Measurements from ENCODE around the gene HIGD1A. TPM values are rescaled to one million over a fixed set of nuclear protein-coding genes. Genes with fewer than 3 reads are reported as not detected.

HIGD1A gene
- total and polyA plus RNA-seq, 9 of the 15 experiments (the other 6 are each of a cell fraction or from before 2014, with no cell fraction given) = 165 to 1,185 (median 333) TPM

- H3K9me1 ChIP-seq (ENCODE audit: control insufficient read depth, insufficient read depth, low read length) = no peaks in the 10 kb centered on the region
- H3K36me3 ChIP-seq (ENCODE audit: control insufficient read depth, insufficient read depth, low read length) = no peaks in the 10 kb centered on the region
- intact Hi-C loops (cut with micrococcal nuclease) (no loop called here), in situ Hi-C loops (cut with MboI) (no loop called here)
- CTCF ChIA-PET (ENCODE audit: low intra/inter-chr PET ratio) = interaction anchor here (0.6 kb wide), 1 partner anchor 1286 kb away, joined by 4 read pairs; no protein-coding TSS in a partner anchor
- no peak overlapping the region for H2AFZ ChIP-seq (ENCODE audit: low read depth, low read length)
- no peak overlapping the region for H3K9ac ChIP-seq (ENCODE audit: insufficient read depth in 1 of 2, low read depth in 2 of 2, low read length in 2 of 2)
- no peak for TF ChIP-seq RCOR1 (IDR thresholded peaks at IDR 0.05; ENCODE audit: borderline replicate concordance in 1 of 2, low read depth in 2 of 2, low read length in 2 of 2)
- POLR2A ChIA-PET = interaction anchor here (0.6 to 1.4 kb wide), 4 partner anchors 10 to 208 kb away, joined by 3 to 9 read pairs (median 4); partner anchors contain the start of gene HIGD1A
- no peak for DNase-seq (ENCODE audit: extremely low read depth in 1 of 4, low spot score in 3 of 4)
- no peaks in the 10 kb centered on the region for H3K79me2 ChIP-seq (ENCODE audit: control insufficient read depth, insufficient read depth, low read length)
- WGBS (ENCODE audit: insufficient coverage, low coverage, missing lambda C conversion rate) = 56% methylated on average over 6 of the region's 6 CpGs
- no peak overlapping the region for H3K4me3 ChIP-seq
- H3K27me3 ChIP-seq (ENCODE audit: control insufficient read depth in 2 of 2, insufficient read depth in 2 of 2, low read length in 2 of 2) = 0 out of 5 replicates have a peak, but pooled peaks cover 0 to 4% of the 10 kb centered on the region in 2 experiments
- no peak overlapping the region for H3K27ac ChIP-seq (ENCODE audit: extremely low read depth, low read depth, low read length)
- H3K4me2 ChIP-seq (ENCODE audit: insufficient read depth, low read length) = no peak overlapping the region
- no peak for FAIRE-seq
- H3K9me3 ChIP-seq (replicated peaks; ENCODE audit: control insufficient read depth, insufficient read depth, low read depth, low read length) = no peaks in the 10 kb centered on the region
- peaks cover 0 to 1% of the 10 kb centered on the region in 2 experiments; a peak in 1 of 5 replicates for H3K4me1 ChIP-seq (replicated peaks in 1 of 2; ENCODE audit: control insufficient read depth in 2 of 2, insufficient read depth in 2 of 2, low read length in 2 of 2)
- H4K20me1 ChIP-seq (replicated peaks; ENCODE audit: control insufficient read depth, insufficient read depth, low read length) = no peaks in the 10 kb centered on the region
- no peak for ATAC-seq
- BruUV-seq (replicated peaks) = no TSS peak
Measured at GRCh38 chr3:42820746-42821051, 16.4 kb upstream of the HIGD1A start.

- FAIRE-seq (peak; percentile 71), ATAC-seq (peak; percentile 81), DNase-seq (ENCODE audit: extremely low read depth in 1 of 4, low spot score in 3 of 4) (peak in 2 of 4 experiments; percentile 43 to 54)
- Histone ChIP-seq H3K4me1 (replicated peaks in 1 of 2; ENCODE audit: control insufficient read depth in 2 of 2, insufficient read depth in 2 of 2, low read length in 2 of 2) (peaks cover 3 to 11% of the 10 kb centered on the region in 2 experiments; a peak in 3 of 5 replicates), H3K4me2 (ENCODE audit: insufficient read depth, low read length) (no peak overlapping the region), H3K9me3 (replicated peaks; ENCODE audit: control insufficient read depth, insufficient read depth, low read depth, low read length) (no peaks in the 10 kb centered on the region), H3K9me1 (ENCODE audit: control insufficient read depth, insufficient read depth, low read length) (no peaks in the 10 kb centered on the region), H3K36me3 (ENCODE audit: control insufficient read depth, insufficient read depth, low read length) (no peaks in the 10 kb centered on the region), H3K9ac (ENCODE audit: insufficient read depth in 1 of 2, low read depth in 2 of 2, low read length in 2 of 2) (no peak overlapping the region), H3K4me3 (no peak overlapping the region), H4K20me1 (replicated peaks; ENCODE audit: control insufficient read depth, insufficient read depth, low read length) (no peaks in the 10 kb centered on the region), H3K27me3 (ENCODE audit: control insufficient read depth in 2 of 2, insufficient read depth in 2 of 2, low read length in 2 of 2) (0 out of 5 replicates have a peak, but pooled peaks cover 0 to 4% of the 10 kb centered on the region in 2 experiments), H2AFZ (ENCODE audit: low read depth, low read length) (no peak overlapping the region), H3K79me2 (ENCODE audit: control insufficient read depth, insufficient read depth, low read length) (no peaks in the 10 kb centered on the region), H3K27ac (ENCODE audit: extremely low read depth, low read depth, low read length) (no peak overlapping the region)
- ChIA-PET POLR2A (interaction anchor here (0.5 to 1.4 kb wide), 3 partner anchors 16 to 1620 kb away, joined by 3 to 9 read pairs (median 6); partner anchors contain the start of genes CTNNB1 and HIGD1A), CTCF (ENCODE audit: low intra/inter-chr PET ratio) (interaction anchor here (0.8 kb wide), 1 partner anchor 38 kb away, joined by 5 read pairs; no protein-coding TSS in a partner anchor)
- 0% methylated on average over 2 of the region's 2 CpGs for WGBS (ENCODE audit: insufficient coverage, low coverage, missing lambda C conversion rate)
- no TSS peak for BruUV-seq (replicated peaks)
- TF ChIP-seq THRB (CRISPR knock-in tag; conservative IDR thresholded peaks at IDR 0.05) = no peak
- TF ChIP-seq, protein P1, sequence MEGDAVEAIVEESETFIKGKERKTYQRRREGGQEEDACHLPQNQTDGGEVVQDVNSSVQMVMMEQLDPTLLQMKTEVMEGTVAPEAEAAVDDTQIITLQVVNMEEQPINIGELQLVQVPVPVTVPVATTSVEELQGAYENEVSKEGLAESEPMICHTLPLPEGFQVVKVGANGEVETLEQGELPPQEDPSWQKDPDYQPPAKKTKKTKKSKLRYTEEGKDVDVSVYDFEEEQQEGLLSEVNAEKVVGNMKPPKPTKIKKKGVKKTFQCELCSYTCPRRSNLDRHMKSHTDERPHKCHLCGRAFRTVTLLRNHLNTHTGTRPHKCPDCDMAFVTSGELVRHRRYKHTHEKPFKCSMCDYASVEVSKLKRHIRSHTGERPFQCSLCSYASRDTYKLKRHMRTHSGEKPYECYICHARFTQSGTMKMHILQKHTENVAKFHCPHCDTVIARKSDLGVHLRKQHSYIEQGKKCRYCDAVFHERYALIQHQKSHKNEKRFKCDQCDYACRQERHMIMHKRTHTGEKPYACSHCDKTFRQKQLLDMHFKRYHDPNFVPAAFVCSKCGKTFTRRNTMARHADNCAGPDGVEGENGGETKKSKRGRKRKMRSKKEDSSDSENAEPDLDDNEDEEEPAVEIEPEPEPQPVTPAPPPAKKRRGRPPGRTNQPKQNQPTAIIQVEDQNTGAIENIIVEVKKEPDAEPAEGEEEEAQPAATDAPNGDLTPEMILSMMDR (IDR thresholded peaks at IDR 0.05 in 2 of 3, conservative IDR thresholded peaks at IDR 0.05 in 1 of 3; ENCODE audit: insufficient read depth in 2 of 3, low read depth in 1 of 3, low read length in 3 of 3) = peak; percentile 41 to 45 (median 43); a peak in 4 of 6 replicates
- TF ChIP-seq RAD21 (CRISPR knock-in tag; conservative IDR thresholded peaks at IDR 0.05 in 1 of 2, IDR thresholded peaks at IDR 0.05 in 1 of 2) = peak in 1 of 2 experiments; percentile 14; a peak in 1 of 4 replicates
- in situ Hi-C loops (cut with MboI) = no loop called here
- intact Hi-C loops (cut with micrococcal nuclease) = loop anchor here (2.0 kb wide), 1 partner anchor 39 kb away; no protein-coding TSS in a partner anchor
Measured at GRCh38 chr3:42819351-42819965, 15.2 kb upstream of the HIGD1A start.
